ENCODE data around the gene SHH.

SHH gene

GRCh38 chr7:155792999-155793560 is 19.2 kb downstream of the SHH start:
- Histone ChIP-seq H3K9ac (ENCODE audit: low read depth, low read length) (no peak overlapping the region), H3K9me3 (ENCODE audit: insufficient read depth, low read depth, low read length) (no peaks in the 10 kb centered on the region), H3K4me3 (ENCODE audit: low read length) (no peak overlapping the region), H3K27me3 (ENCODE audit: insufficient read depth, low read length) (peaks cover 36% of the 10 kb centered on the region), H3K27ac (ENCODE audit: low read length) (no peak overlapping the region), H3K36me3 (ENCODE audit: insufficient read depth, low read depth, low read length) (no peaks in the 10 kb centered on the region), H3K4me1 (ENCODE audit: insufficient read depth, low read length) (no peaks in the 10 kb centered on the region)

- H3K36me3 ChIP-seq (ENCODE audit: insufficient read depth, low read depth, low read length): no peaks in the 10 kb centered on the region
- H3K9me3 ChIP-seq (ENCODE audit: insufficient read depth, low read depth, low read length): no peaks in the 10 kb centered on the region
Observed at GRCh38 chr7:155792315-155792960, 19.8 kb downstream of the SHH start.

GRCh38 chr7:155791836-155792235 is 20.4 kb downstream of the SHH start:
- Histone ChIP-seq H3K4me1 (ENCODE audit: insufficient read depth, low read length) (no peaks in the 10 kb centered on the region), H3K27ac (ENCODE audit: low read length) (no peak overlapping the region), H3K9me3 (ENCODE audit: insufficient read depth, low read depth, low read length) (no peaks in the 10 kb centered on the region), H3K9ac (ENCODE audit: low read depth, low read length) (no peak overlapping the region), H3K4me3 (ENCODE audit: low read length) (no peak overlapping the region), H3K27me3 (ENCODE audit: insufficient read depth, low read length) (peaks cover 39% of the 10 kb centered on the region), H3K36me3 (ENCODE audit: insufficient read depth, low read depth, low read length) (no peaks in the 10 kb centered on the region)

More at GRCh38 chr7:155792315-155792960, 19.8 kb downstream of the SHH start:
- no peaks in the 10 kb centered on the region for H3K4me1 ChIP-seq (ENCODE audit: insufficient read depth, low read length)
- H3K4me3 ChIP-seq (ENCODE audit: low read length): no peak overlapping the region
- peaks cover 36% of the 10 kb centered on the region for H3K27me3 ChIP-seq (ENCODE audit: insufficient read depth, low read length)
- no peak overlapping the region for H3K27ac ChIP-seq (ENCODE audit: low read length)
- H3K9ac ChIP-seq (ENCODE audit: low read depth, low read length): no peak overlapping the region

GRCh38 chr7:155791214-155791737 is 21.0 kb downstream of the SHH start:
- Histone ChIP-seq H3K4me1 (ENCODE audit: insufficient read depth, low read length) (no peaks in the 10 kb centered on the region), H3K9me3 (ENCODE audit: insufficient read depth, low read depth, low read length) (no peaks in the 10 kb centered on the region), H3K27ac (ENCODE audit: low read length) (no peak overlapping the region), H3K9ac (ENCODE audit: low read depth, low read length) (no peak overlapping the region), H3K27me3 (ENCODE audit: insufficient read depth, low read length) (peaks cover 39% of the 10 kb centered on the region), H3K36me3 (ENCODE audit: insufficient read depth, low read depth, low read length) (no peaks in the 10 kb centered on the region), H3K4me3 (ENCODE audit: low read length) (no peak overlapping the region)

- no peak overlapping the region for H3K27ac ChIP-seq (ENCODE audit: low read length)
- no peak overlapping the region for H3K4me3 ChIP-seq (ENCODE audit: low read length)
- H3K27me3 ChIP-seq (ENCODE audit: insufficient read depth, low read length): peaks cover 39% of the 10 kb centered on the region
- no peaks in the 10 kb centered on the region for H3K36me3 ChIP-seq (ENCODE audit: insufficient read depth, low read depth, low read length)
- H3K9me3 ChIP-seq (ENCODE audit: insufficient read depth, low read depth, low read length): no peaks in the 10 kb centered on the region
- H3K4me1 ChIP-seq (ENCODE audit: insufficient read depth, low read length): no peaks in the 10 kb centered on the region
- no peak overlapping the region for H3K9ac ChIP-seq (ENCODE audit: low read depth, low read length)
Observed at GRCh38 chr7:155790666-155791065, 21.6 kb downstream of the SHH start.

GRCh38 chr7:155789001-155789725 is 23.1 kb downstream of the SHH start:
- Histone ChIP-seq H3K36me3 (ENCODE audit: insufficient read depth, low read depth, low read length) (no peaks in the 10 kb centered on the region), H3K27me3 (ENCODE audit: insufficient read depth, low read length) (peaks cover 36% of the 10 kb centered on the region), H3K4me3 (ENCODE audit: low read length) (no peak overlapping the region), H3K9ac (ENCODE audit: low read depth, low read length) (no peak overlapping the region), H3K4me1 (ENCODE audit: insufficient read depth, low read length) (no peaks in the 10 kb centered on the region), H3K9me3 (ENCODE audit: insufficient read depth, low read depth, low read length) (no peaks in the 10 kb centered on the region), H3K27ac (ENCODE audit: low read length) (no peak overlapping the region)

- Histone ChIP-seq H3K27me3 (ENCODE audit: insufficient read depth, low read length) (peaks cover 36% of the 10 kb centered on the region), H3K36me3 (ENCODE audit: insufficient read depth, low read depth, low read length) (no peaks in the 10 kb centered on the region), H3K9me3 (ENCODE audit: insufficient read depth, low read depth, low read length) (no peaks in the 10 kb centered on the region), H3K4me1 (ENCODE audit: insufficient read depth, low read length) (no peaks in the 10 kb centered on the region), H3K27ac (ENCODE audit: low read length) (no peak overlapping the region), H3K9ac (ENCODE audit: low read depth, low read length) (no peak overlapping the region), H3K4me3 (ENCODE audit: low read length) (no peak overlapping the region)
Observed at GRCh38 chr7:155788616-155789000, 23.7 kb downstream of the SHH start.

GRCh38 chr7:155787171-155787851 is 25.0 kb downstream of the SHH start:
- Histone ChIP-seq H3K4me3 (ENCODE audit: low read length) (peak overlapping the region; percentile 50), H3K9me3 (ENCODE audit: insufficient read depth, low read depth, low read length) (no peaks in the 10 kb centered on the region), H3K36me3 (ENCODE audit: insufficient read depth, low read depth, low read length) (no peaks in the 10 kb centered on the region), H3K27ac (ENCODE audit: low read length) (no peak overlapping the region), H3K9ac (ENCODE audit: low read depth, low read length) (no peak overlapping the region), H3K4me1 (ENCODE audit: insufficient read depth, low read length) (no peaks in the 10 kb centered on the region), H3K27me3 (ENCODE audit: insufficient read depth, low read length) (peaks cover 36% of the 10 kb centered on the region)

- Histone ChIP-seq H3K9me3 (ENCODE audit: insufficient read depth, low read depth, low read length) (no peaks in the 10 kb centered on the region), H3K36me3 (ENCODE audit: insufficient read depth, low read depth, low read length) (no peaks in the 10 kb centered on the region), H3K9ac (ENCODE audit: low read depth, low read length) (no peak overlapping the region), H3K27me3 (ENCODE audit: insufficient read depth, low read length) (peaks cover 33% of the 10 kb centered on the region), H3K4me1 (ENCODE audit: insufficient read depth, low read length) (no peaks in the 10 kb centered on the region), H3K27ac (ENCODE audit: low read length) (no peak overlapping the region), H3K4me3 (ENCODE audit: low read length) (no peak overlapping the region)
Observed at GRCh38 chr7:155786491-155786890, 25.8 kb downstream of the SHH start.

- Histone ChIP-seq H3K4me3 (ENCODE audit: low read length) (no peak overlapping the region), H3K36me3 (ENCODE audit: insufficient read depth, low read depth, low read length) (peaks cover 5% of the 10 kb centered on the region), H3K27me3 (ENCODE audit: insufficient read depth, low read length) (peaks cover 26% of the 10 kb centered on the region), H3K9me3 (ENCODE audit: insufficient read depth, low read depth, low read length) (no peaks in the 10 kb centered on the region), H3K27ac (ENCODE audit: low read length) (no peak overlapping the region), H3K9ac (ENCODE audit: low read depth, low read length) (no peak overlapping the region), H3K4me1 (ENCODE audit: insufficient read depth, low read length) (no peaks in the 10 kb centered on the region)
Observed at GRCh38 chr7:155785536-155785935, 26.7 kb downstream of the SHH start.

GRCh38 chr7:155782466-155782865 is 29.8 kb downstream of the SHH start:
- Histone ChIP-seq H3K27ac (ENCODE audit: low read length) (no peak overlapping the region), H3K4me3 (ENCODE audit: low read length) (no peak overlapping the region), H3K27me3 (ENCODE audit: insufficient read depth, low read length) (peaks cover 21% of the 10 kb centered on the region), H3K9me3 (ENCODE audit: insufficient read depth, low read depth, low read length) (no peaks in the 10 kb centered on the region), H3K36me3 (ENCODE audit: insufficient read depth, low read depth, low read length) (peaks cover 14% of the 10 kb centered on the region), H3K9ac (ENCODE audit: low read depth, low read length) (no peak overlapping the region), H3K4me1 (ENCODE audit: insufficient read depth, low read length) (no peaks in the 10 kb centered on the region)

Measured in iPS-20b (cell line).